ENCODE measurements around the gene ANKRD16. TPM values are rescaled to one million over a fixed set of nuclear protein-coding genes. Genes with fewer than 3 reads are reported as not detected.

ANKRD16 gene
- total RNA-seq, 1 donor from 2014 or later = 4.6 TPM

DNA sequence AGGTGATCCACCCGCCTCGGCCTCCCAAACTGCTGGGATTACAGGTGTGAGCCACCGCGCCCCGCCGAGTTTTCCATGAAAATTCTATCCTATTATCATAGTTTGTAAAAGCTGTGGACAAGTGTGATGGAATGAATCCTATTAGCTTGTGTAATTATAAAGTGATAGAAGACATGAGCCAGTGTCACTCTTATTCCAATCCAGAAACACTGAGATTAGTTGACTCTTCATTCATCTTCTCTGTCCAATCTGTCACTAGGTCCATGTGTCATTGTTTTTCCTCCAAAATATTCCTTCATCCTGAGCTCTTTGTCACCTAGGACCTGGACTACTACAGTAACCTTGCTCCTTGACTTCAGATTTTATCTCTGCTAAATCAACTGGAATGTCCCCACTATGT lies 13.9 kb upstream of the ANKRD16 start:
- Histone ChIP-seq H3K4me1 (peaks cover 6% of the 10 kb centered on the region), H3K27me3 (no peaks in the 10 kb centered on the region), H3K36me3 (peaks cover 15% of the 10 kb centered on the region), H3K4me3 (no peak overlapping the region), H3K27ac (no peak overlapping the region), H3K9me3 (no peaks in the 10 kb centered on the region)
- TF ChIP-seq CTCF (IDR thresholded peaks at IDR 0.05) = no peak
- DNase-seq = no peak
- no peak for ATAC-seq
- intact Hi-C loops (cut with DNase I) = no loop called here

DNA sequence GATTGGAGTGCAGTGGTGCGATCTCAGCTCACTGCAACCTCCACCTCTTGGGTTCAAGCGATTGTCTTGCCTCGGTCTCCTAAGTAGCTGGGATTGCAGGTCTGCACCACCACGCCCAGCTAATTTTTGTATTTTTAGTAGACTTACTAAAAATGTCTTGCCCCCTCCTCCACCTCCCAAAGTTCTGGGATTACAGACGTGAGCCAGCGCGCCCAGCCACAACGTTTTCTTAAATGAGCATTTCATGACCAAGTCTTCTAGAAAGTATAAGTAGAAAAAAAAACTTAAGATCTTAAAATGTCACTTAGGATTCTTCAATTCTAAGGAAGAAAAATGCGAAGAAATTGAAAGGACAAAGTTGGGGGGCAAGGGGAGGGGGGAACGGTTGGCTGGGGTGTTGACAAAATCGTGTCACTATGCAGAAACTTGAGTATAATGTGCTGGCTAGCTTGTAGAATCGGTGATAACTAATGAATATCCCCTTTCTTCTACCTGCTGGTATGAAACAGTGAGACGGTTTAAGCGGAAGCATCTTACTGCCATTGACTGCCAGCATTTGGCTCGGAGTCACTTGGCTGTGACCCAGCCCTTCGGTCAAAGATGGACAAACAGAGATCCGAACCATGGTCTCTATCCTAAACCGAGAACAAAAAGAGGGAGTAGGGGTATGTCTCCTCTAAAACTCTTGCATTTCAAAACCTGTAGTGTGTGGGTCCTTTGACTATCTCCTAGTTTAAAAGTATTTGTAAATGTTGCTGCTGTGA lies 13.0 kb upstream of the ANKRD16 start:
- TF ChIP-seq CTCF (IDR thresholded peaks at IDR 0.05) = no peak
- no peaks in the 10 kb centered on the region for H3K27me3 ChIP-seq
- H3K9me3 ChIP-seq = no peaks in the 10 kb centered on the region
- peaks cover 6% of the 10 kb centered on the region for H3K4me1 ChIP-seq
- no peak overlapping the region for H3K27ac ChIP-seq
- H3K4me3 ChIP-seq = no peak overlapping the region
- intact Hi-C loops (cut with DNase I) = no loop called here
- DNase-seq (no peak), ATAC-seq (no peak)
- H3K36me3 ChIP-seq = peaks cover 7% of the 10 kb centered on the region

- intact Hi-C loops (cut with DNase I) = no loop called here
- Histone ChIP-seq H3K27me3 (no peaks in the 10 kb centered on the region), H3K36me3 (peaks cover 8% of the 10 kb centered on the region), H3K4me1 (peaks cover 2% of the 10 kb centered on the region), H3K27ac (no peak overlapping the region), H3K4me3 (no peak overlapping the region), H3K9me3 (no peaks in the 10 kb centered on the region)
- no peak for TF ChIP-seq CTCF (IDR thresholded peaks at IDR 0.05)
- ATAC-seq (peak; percentile 22), DNase-seq (no peak)
Measured at GRCh38 chr10:5900247-5900646, 10.6 kb upstream of the ANKRD16 start.

DNA sequence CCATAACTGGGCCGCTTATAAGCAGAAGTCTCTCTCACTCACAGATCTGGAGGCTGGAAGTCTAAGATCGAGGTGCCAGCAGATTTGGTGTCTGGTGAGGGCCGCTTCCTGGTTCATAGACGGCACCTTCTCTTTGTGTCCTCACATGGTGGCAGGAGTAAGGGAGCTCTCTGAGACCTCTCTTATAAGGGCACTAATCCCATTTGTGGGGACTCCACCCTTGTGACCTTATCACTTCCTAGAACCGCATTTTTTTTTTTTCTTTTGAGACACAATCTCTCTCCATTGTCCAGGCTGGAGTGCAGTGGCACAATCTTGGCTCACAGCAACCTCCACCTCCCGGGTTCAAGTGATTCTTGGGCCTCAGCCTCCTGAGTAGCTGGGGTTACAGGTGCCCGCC lies 8.5 kb upstream of the ANKRD16 start:
- intact Hi-C loops (cut with DNase I) = no loop called here
- no peak for ATAC-seq
- H3K4me1 ChIP-seq = peaks cover 9% of the 10 kb centered on the region
- DNase-seq = no peak
- H3K4me3 ChIP-seq = no peak overlapping the region
- peaks cover 22% of the 10 kb centered on the region for H3K36me3 ChIP-seq
- H3K27me3 ChIP-seq = no peaks in the 10 kb centered on the region
- no peak overlapping the region for H3K27ac ChIP-seq
- TF ChIP-seq CTCF (IDR thresholded peaks at IDR 0.05) = no peak
- H3K9me3 ChIP-seq = no peaks in the 10 kb centered on the region

DNA sequence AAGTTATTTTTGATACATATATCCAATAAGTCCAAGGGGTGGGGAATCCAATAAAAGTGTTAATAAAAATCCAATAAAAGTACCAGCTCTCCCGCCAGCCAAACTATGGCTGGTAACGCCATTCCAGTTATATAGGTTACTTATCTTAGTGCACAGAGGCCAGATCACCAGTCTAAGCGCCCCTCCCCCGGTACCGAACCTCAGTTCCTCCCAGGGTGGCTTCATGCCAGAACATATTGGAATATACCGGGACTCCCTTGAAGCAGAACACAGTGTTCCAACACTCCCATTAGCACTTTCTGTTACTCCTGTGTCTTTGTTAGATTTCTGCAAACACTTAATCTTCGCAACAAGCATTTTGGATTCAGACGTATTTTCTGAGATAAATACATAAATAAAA lies 7.8 kb upstream of the ANKRD16 start:
- ATAC-seq = no peak
- DNase-seq = no peak
- Histone ChIP-seq H3K36me3 (peaks cover 22% of the 10 kb centered on the region), H3K4me1 (peaks cover 9% of the 10 kb centered on the region), H3K9me3 (no peaks in the 10 kb centered on the region), H3K4me3 (no peak overlapping the region), H3K27me3 (no peaks in the 10 kb centered on the region), H3K27ac (no peak overlapping the region)
- no peak for TF ChIP-seq CTCF (IDR thresholded peaks at IDR 0.05)
- intact Hi-C loops (cut with DNase I) = no loop called here

DNA sequence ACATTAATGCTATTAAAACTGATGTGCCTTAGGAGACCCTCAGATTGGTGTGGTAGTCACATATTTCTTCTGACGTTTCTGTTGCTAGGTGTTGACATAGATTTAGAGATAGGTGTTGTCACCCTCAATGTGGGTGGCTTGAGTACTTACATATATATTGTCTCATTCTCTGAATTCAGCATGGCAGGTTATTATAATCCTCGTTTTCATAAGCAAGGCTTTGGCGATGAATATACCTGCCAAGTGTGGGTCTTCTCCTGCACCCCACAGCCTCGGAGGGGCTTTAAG lies 7.3 kb upstream of the ANKRD16 start:
- TF ChIP-seq CTCF (IDR thresholded peaks at IDR 0.05) = no peak
- H3K4me3 ChIP-seq = no peak overlapping the region
- no peaks in the 10 kb centered on the region for H3K9me3 ChIP-seq
- H3K4me1 ChIP-seq = peaks cover 11% of the 10 kb centered on the region
- H3K27ac ChIP-seq = no peak overlapping the region
- peaks cover 22% of the 10 kb centered on the region for H3K36me3 ChIP-seq
- no peaks in the 10 kb centered on the region for H3K27me3 ChIP-seq
- DNase-seq = no peak
- ATAC-seq = no peak
- intact Hi-C loops (cut with DNase I) = no loop called here

Measured in upper lobe of right lung (tissue), 1 donor.